B cell (primary cell): ENCODE data around the gene STX11. TPM values are rescaled to one million over a fixed set of nuclear protein-coding genes. Genes with fewer than 3 reads are reported as not detected.
A peak's percentile ranks its signal among the peaks of the same experiment; 100 is the strongest.

ENCODE experiments used
- ATAC-seq: fragments of 200-7000 bp; cut with Tn5 transposase; one replicate; pipeline ENCODE4 v1.10.0; 2021; ENCODE audit warnings: low read depth, mild to moderate bottlenecking, moderate number of reproducible peaks, moderate library complexity
- CTCF ChIA-PET: fragments of 350-600 bp; sonication (Branson Sonifier 250); formaldehyde crosslinking; loops from one replicate; lab custom pipeline; 2021; ENCODE audit warnings: antibody characterized with exemption, inconsistent platforms; lab: Charles Lee
- POLR2A ChIA-PET: fragments of 350-600 bp; sonication (Branson Sonifier 250); formaldehyde crosslinking; loops from one replicate; lab custom pipeline; 2021; ENCODE audit warnings: antibody characterized with exemption; lab: Charles Lee
- DNase-seq: peaks from one replicate; pipeline ENCODE4 v3.0.0; 2013
- H2AFZ ChIP-seq: 2 replicates; pipeline ENCODE4 v1.6.1; 2012; ENCODE audit warnings: mild to moderate bottlenecking, low read depth, low read length; ENCODE audit not compliant: insufficient read depth, poor library complexity, severe bottlenecking
- H3K27ac ChIP-seq, 2 donors: 1 replicate in 1 of 2; 2 replicates in 1 of 2; pipeline ENCODE4 v1.5.1; 2012 to 2013; ENCODE audit warnings: low read length in 2 of 2, mild to moderate bottlenecking in 2 of 2, moderate library complexity in 1 of 2
- H3K27me3 ChIP-seq, 4 experiments: fragments of 200-600 bp in 1 of 4; sonication (generic) in 1 of 4; replicated peaks in 1 of 4; 1 replicate in 2 of 4; 2 replicates in 2 of 4; pipeline versions ENCODE4 v1.6.1 to v1.7.0; 2013 to 2016; ENCODE audit warnings: low read length in 3 of 4, mild to moderate bottlenecking in 2 of 4, mixed read lengths in 1 of 4, moderate library complexity in 1 of 4; ENCODE audit not compliant: insufficient read depth in 4 of 4, control insufficient read depth in 3 of 4; ENCODE audit errors: control extremely low read depth in 1 of 4
- H3K36me3 ChIP-seq, 2 experiments: replicated peaks in 1 of 2; 1 replicate in 1 of 2; 2 replicates in 1 of 2; pipeline versions ENCODE4 v1.6.1 to v1.7.1; 2013; ENCODE audit warnings: low read length in 1 of 2; ENCODE audit not compliant: insufficient read depth in 2 of 2, control insufficient read depth in 1 of 2; ENCODE audit errors: control extremely low read depth in 1 of 2, extremely low read depth in 1 of 2
- H3K4me1 ChIP-seq, 2 donors: fragments of 200-600 bp in 1 of 2; sonication (generic) in 1 of 2; 1 replicate in 1 of 2; 2 replicates in 1 of 2; pipeline versions ENCODE4 v1.5.1 to v1.6.1; 2013 to 2017; ENCODE audit warnings: low read length in 2 of 2; ENCODE audit not compliant: control insufficient read depth in 2 of 2, insufficient read depth in 2 of 2
- H3K4me2 ChIP-seq: replicated peaks from 2 replicates; pipeline ENCODE3; 2012; ENCODE audit warnings: mild to moderate bottlenecking, low read depth, low read length; ENCODE audit not compliant: poor library complexity, severe bottlenecking
- H3K4me3 ChIP-seq, 5 experiments: fragments of 200-600 bp in 1 of 5; sonication (generic) in 1 of 5; 1 replicate in 3 of 5; 2 replicates in 2 of 5; pipeline versions ENCODE4 v1.5.1 to v1.7.0; 2011 to 2016; ENCODE audit warnings: low read length in 4 of 5, mild to moderate bottlenecking in 4 of 5, low read depth in 2 of 5, control low read depth in 1 of 5, moderate library complexity in 1 of 5; ENCODE audit not compliant: insufficient read depth in 1 of 5; ENCODE audit errors: control extremely low read depth in 1 of 5, extremely low read depth in 1 of 5
- H3K79me2 ChIP-seq: fragments of 200-600 bp; sonication (generic); one replicate; pipeline ENCODE4 v1.6.0; 2016; ENCODE audit warnings: low read length; ENCODE audit not compliant: control insufficient read depth, insufficient read depth
- H3K9ac ChIP-seq: fragments of 200-600 bp; sonication (generic); 2 replicates; pipeline ENCODE4 v1.6.1; 2017; ENCODE audit warnings: mild to moderate bottlenecking, low read length, moderate library complexity
- H3K9me3 ChIP-seq, 3 donors: one replicate each; pipeline versions ENCODE4 v1.6.1 to v1.7.1; 2013; ENCODE audit warnings: low read length in 2 of 3; ENCODE audit not compliant: control insufficient read depth in 2 of 3, insufficient read depth in 1 of 3; ENCODE audit errors: control extremely low read depth in 1 of 3
- H4K20me1 ChIP-seq: 2 replicates; pipeline ENCODE4 v1.6.0; 2012; ENCODE audit warnings: mild to moderate bottlenecking, low read length; ENCODE audit not compliant: insufficient read depth, control insufficient read depth, poor library complexity, severe bottlenecking
- H3K27ac Mint-ChIP-seq: one replicate; pipeline ENCODE4 v1.8.0; 2021; ENCODE audit warnings: mixed read lengths
- H3K27me3 Mint-ChIP-seq: one replicate; pipeline ENCODE4 v1.8.0; 2021; ENCODE audit warnings: mixed read lengths
- H3K4me1 Mint-ChIP-seq: one replicate; pipeline ENCODE4 v1.8.0; 2021; ENCODE audit warnings: mixed read lengths
- H3K4me3 Mint-ChIP-seq: one replicate; pipeline ENCODE4 v1.8.0; 2021; ENCODE audit warnings: mixed read lengths
- H3K9me3 Mint-ChIP-seq: one replicate; pipeline ENCODE4 v1.8.0; 2022; ENCODE audit warnings: mixed read lengths; ENCODE audit not compliant: insufficient read depth
- EZH2 ChIP-seq: IDR thresholded peaks from 2 replicates; pipeline ENCODE4 v1.6.1; 2012; ENCODE audit warnings: borderline replicate concordance, low read depth, mild to moderate bottlenecking, moderate library complexity, low read length; ENCODE audit not compliant: insufficient read depth, poor library complexity, severe bottlenecking
- WGBS: methylation state at CpG from one replicate; pipeline ENCODE4 v1.1.5; 2013; ENCODE audit warnings: missing lambda C conversion rate; ENCODE audit not compliant: insufficient coverage; 5-methylcytosine and 5-hydroxymethylcytosine counted together
- intact Hi-C: fragments of 100-400 bp; cut with micrococcal nuclease; formaldehyde crosslinking; loops from one replicate; pipeline ENCODE4 v1.10.0; 2022
- polyA plus RNA-seq: library from polyadenylated mRNA; depleted of rRNA; stranded (reverse); fragments of >200 nt; gene quantifications from 2 replicates; pipeline ENCODE4 v1.2.3, GENCODE V29; 2012
- total RNA-seq, 2 donors: library from RNA; stranded (reverse); fragments of 120-200 nt in 1 of 2; gene quantifications; 1 replicate in 1 of 2; 2 replicates in 1 of 2; pipeline versions ENCODE4 v1.2.3 to v1.2.4, GENCODE V29; 2013 to 2022
- TF ChIP-seq, protein P1 (sequence below): fragments of 200-600 bp; IDR thresholded peaks from one replicate; pipeline ENCODE4 v1.8.0; 2022; ENCODE audit warnings: antibody characterized with exemption, mild to moderate bottlenecking

Gene STX11
- total and polyA plus RNA-seq, 2 donors (not counting 1 experiment from before 2014, with no cell fraction given): 10.3 to 14.6 TPM

GRCh38 chr6:144215932-144216667 is 65.8 kb downstream of the STX11 start:
- H3K27ac ChIP-seq: peak overlapping the region; percentile 83
- no peaks in the 10 kb centered on the region for H3K9me3 ChIP-seq
- H3K4me2 ChIP-seq: peak overlapping the region; percentile 87
- intact Hi-C loops: loop anchor here (1.0 to 5.0 kb wide), 12 partner anchors 51 to 1746 kb away; partner anchors contain the start of genes ADAT2, FBXO30, LTV1 and PEX3
- ATAC-seq: peak; percentile 84
- peak; percentile 97 for DNase-seq
- H3K36me3 ChIP-seq: no peaks in the 10 kb centered on the region
- peaks cover 2% of the 10 kb centered on the region for H3K9me3 Mint-ChIP-seq
- no peaks in the 10 kb centered on the region for H4K20me1 ChIP-seq
- peaks cover 23 to 30% of the 10 kb centered on the region in 2 donors for H3K4me1 ChIP-seq
- peaks cover 3% of the 10 kb centered on the region for H3K27me3 Mint-ChIP-seq
- H3K27ac Mint-ChIP-seq: peak overlapping the region; percentile 100
- ChIA-PET CTCF (interaction anchor here (0.6 to 5.4 kb wide), 17 partner anchors 18 to 373 kb away, joined by 3 to 72 read pairs (median 4); partner anchors contain the start of genes LTV1 and SF3B5), POLR2A (interaction anchor here (0.7 to 1.6 kb wide), 6 partner anchors 65 to 152 kb away, joined by 3 to 9 read pairs (median 6); partner anchors contain the start of genes SF3B5 and STX11)
- H3K4me3 Mint-ChIP-seq: peak overlapping the region; percentile 98
- under 1% methylated on average over 61 of the region's 61 CpGs for WGBS
- TF ChIP-seq EZH2: no peak
- TF ChIP-seq, protein P1, sequence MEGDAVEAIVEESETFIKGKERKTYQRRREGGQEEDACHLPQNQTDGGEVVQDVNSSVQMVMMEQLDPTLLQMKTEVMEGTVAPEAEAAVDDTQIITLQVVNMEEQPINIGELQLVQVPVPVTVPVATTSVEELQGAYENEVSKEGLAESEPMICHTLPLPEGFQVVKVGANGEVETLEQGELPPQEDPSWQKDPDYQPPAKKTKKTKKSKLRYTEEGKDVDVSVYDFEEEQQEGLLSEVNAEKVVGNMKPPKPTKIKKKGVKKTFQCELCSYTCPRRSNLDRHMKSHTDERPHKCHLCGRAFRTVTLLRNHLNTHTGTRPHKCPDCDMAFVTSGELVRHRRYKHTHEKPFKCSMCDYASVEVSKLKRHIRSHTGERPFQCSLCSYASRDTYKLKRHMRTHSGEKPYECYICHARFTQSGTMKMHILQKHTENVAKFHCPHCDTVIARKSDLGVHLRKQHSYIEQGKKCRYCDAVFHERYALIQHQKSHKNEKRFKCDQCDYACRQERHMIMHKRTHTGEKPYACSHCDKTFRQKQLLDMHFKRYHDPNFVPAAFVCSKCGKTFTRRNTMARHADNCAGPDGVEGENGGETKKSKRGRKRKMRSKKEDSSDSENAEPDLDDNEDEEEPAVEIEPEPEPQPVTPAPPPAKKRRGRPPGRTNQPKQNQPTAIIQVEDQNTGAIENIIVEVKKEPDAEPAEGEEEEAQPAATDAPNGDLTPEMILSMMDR: peak; percentile 72
- H2AFZ ChIP-seq: peak overlapping the region; percentile 98
- H3K4me1 Mint-ChIP-seq: peaks cover 40% of the 10 kb centered on the region
- H3K27me3 ChIP-seq: no peaks in the 10 kb centered on the region
- H3K79me2 ChIP-seq: no peaks in the 10 kb centered on the region
- peak overlapping the region; percentile 76 to 85 (median 77) for H3K4me3 ChIP-seq
- peak overlapping the region; percentile 82 for H3K9ac ChIP-seq
